Prostate gland (tissue), 2 donors: ENCODE data around the gene ADPRS. TPM values are rescaled to one million over a fixed set of nuclear protein-coding genes. Genes with fewer than 3 reads are reported as not detected.

ENCODE experiments used
- DNase-seq: peaks from one replicate; pipeline ENCODE4 v3.0.0-alpha.2; 2019; ENCODE audit warnings: low spot score
- H3K27ac ChIP-seq, 2 donors: fragments of 200-600 bp; sonication (generic); 2 replicates each; pipeline ENCODE4 v1.5.1; 2017 to 2019
- H3K27me3 ChIP-seq: fragments of 200-600 bp; sonication (generic); replicated peaks from 2 replicates; pipeline ENCODE4 v1.5.1; 2019; ENCODE audit not compliant: insufficient read depth
- H3K36me3 ChIP-seq, 2 donors: fragments of 200-600 bp; sonication (generic); 1 replicate in 1 of 2; 2 replicates in 1 of 2; pipeline versions ENCODE4 v1.5.1 to v1.8.1; 2017 to 2019
- H3K4me1 ChIP-seq: fragments of 200-600 bp; sonication (generic); replicated peaks from 2 replicates; pipeline ENCODE4 v1.5.1; 2019
- H3K4me3 ChIP-seq, 2 donors: fragments of 200-600 bp; sonication (generic); 2 replicates each; pipeline ENCODE4 v1.5.1; 2017 to 2019
- H3K9me3 ChIP-seq: fragments of 200-600 bp; sonication (generic); 2 replicates; pipeline ENCODE4 v1.5.1; 2017
- CTCF ChIP-seq, 4 experiments: fragments of 200-600 bp in 2 of 4; fragments of 450-650 bp in 2 of 4; sonication (generic) in 2 of 4; IDR thresholded peaks; 1 replicate in 3 of 4; 2 replicates in 1 of 4; pipeline ENCODE4 v1.5.1; 2016 to 2019; ENCODE audit warnings: antibody characterized with exemption in 4 of 4, mild to moderate bottlenecking in 2 of 4, moderate library complexity in 2 of 4
- POLR2A ChIP-seq: fragments of 450-650 bp; IDR thresholded peaks from one replicate; pipeline ENCODE4 v1.6.1; 2016; ENCODE audit warnings: antibody characterized with exemption, mild to moderate bottlenecking
- POLR2AphosphoS5 ChIP-seq: sonication (generic); formaldehyde crosslinking; IDR thresholded peaks from one replicate; pipeline ENCODE4 v1.6.1; 2017; ENCODE audit warnings: antibody characterized with exemption
- WGBS: methylation state at CpG from one replicate; pipeline ENCODE4 v1.1.5; 2018; 5-methylcytosine and 5-hydroxymethylcytosine counted together
- intact Hi-C: fragments of 100-400 bp; cut with DNase I; formaldehyde crosslinking; loops from one replicate; pipeline ENCODE4 v1.14.2; 2022
- total RNA-seq, 2 donors: library from RNA; depleted of rRNA; stranded (reverse); fragments of >200 nt; gene quantifications; one replicate each; pipeline ENCODE4 v1.1.0, GENCODE V29; 2016

Gene ADPRS
- total RNA-seq, 2 donors from 2014 or later, result 50.7 to 70.0 TPM

- no peak for TF ChIP-seq POLR2A
- no peak for TF ChIP-seq POLR2AphosphoS5
- TF ChIP-seq CTCF (IDR thresholded peaks at IDR 0.05), result no peak
- intact Hi-C loops, result no loop called here
- Histone ChIP-seq H3K9me3 (no peaks in the 10 kb centered on the region), H3K4me3 (no peak overlapping the region), H3K27ac (no peak overlapping the region), H3K36me3 (no peaks in the 10 kb centered on the region), H3K27me3 (no peaks in the 10 kb centered on the region), H3K4me1 (no peaks in the 10 kb centered on the region)
- no peak for DNase-seq
- 83% methylated on average over 5 of the region's 5 CpGs for WGBS
These were observed 50.8 kb downstream of the ADPRS start for GRCh38 chr1:36139521-36139920.

- WGBS, result 6% methylated on average over 1 of the region's 1 CpG
- Histone ChIP-seq H3K27ac (no peak overlapping the region), H3K9me3 (no peaks in the 10 kb centered on the region), H3K4me1 (no peaks in the 10 kb centered on the region), H3K36me3 (no peaks in the 10 kb centered on the region), H3K4me3 (no peak overlapping the region), H3K27me3 (no peaks in the 10 kb centered on the region)
- intact Hi-C loops, result loop anchor here (10.0 kb wide), 1 partner anchor 283 kb away; no protein-coding TSS in a partner anchor
- DNase-seq, result no peak
- TF ChIP-seq POLR2A (no peak), CTCF (IDR thresholded peaks at IDR 0.05) (no peak), POLR2AphosphoS5 (no peak)
These were observed 53.4 kb downstream of the ADPRS start for GRCh38 chr1:36142121-36142520.

DNA sequence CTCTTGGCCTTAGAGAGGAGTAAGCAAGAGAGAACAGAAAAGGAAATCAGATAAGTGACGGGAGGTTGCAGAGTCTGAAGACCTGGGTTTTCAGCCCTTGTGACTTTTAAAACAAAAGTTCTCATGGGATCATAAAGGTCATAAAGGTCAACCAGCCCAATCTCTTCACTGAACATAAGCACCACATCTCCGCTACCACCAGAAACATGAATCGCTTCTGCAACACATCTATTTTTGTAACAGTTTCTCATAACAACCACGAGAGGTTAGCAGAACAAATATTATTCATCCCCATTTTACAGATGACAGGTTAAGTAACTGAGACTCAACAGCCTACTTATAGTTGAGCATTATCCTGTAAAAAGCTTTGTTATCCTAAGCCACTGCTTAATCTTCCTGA, 54.7 kb downstream of the ADPRS start:
- no peak overlapping the region for H3K27ac ChIP-seq
- no peaks in the 10 kb centered on the region for H3K36me3 ChIP-seq
- H3K27me3 ChIP-seq, result no peaks in the 10 kb centered on the region
- DNase-seq, result no peak
- no peaks in the 10 kb centered on the region for H3K9me3 ChIP-seq
- no peak overlapping the region for H3K4me3 ChIP-seq
- TF ChIP-seq POLR2AphosphoS5 (no peak), POLR2A (no peak), CTCF (IDR thresholded peaks at IDR 0.05) (no peak)
- 88% methylated on average over 4 of the region's 4 CpGs for whole genome bisulfite sequencing
- intact Hi-C loops, result loop anchor here (10.0 kb wide), 1 partner anchor 281 kb away; no protein-coding TSS in a partner anchor
- H3K4me1 ChIP-seq, result peaks cover 7% of the 10 kb centered on the region

Other genes with a start within 250 kb of the ADPRS start
- 10 to 100 TPM; 31.8 to 52.0 TPM for gene AGO1, start 205.7 kb upstream of the ADPRS start, total RNA-seq
- gene AGO3, start 157.8 kb upstream of the ADPRS start, total RNA-seq, result 10 to 100 TPM; 19.4 to 32.7 TPM
- 1 to 10 TPM in 1 of 2 donors, under 1 TPM in 1; 0.77 to 6.0 TPM for gene TEKT2, start 4.8 kb upstream of the ADPRS start, total RNA-seq
- 10 to 100 TPM in 1 of 2 donors, 1 to 10 TPM in 1; 7.9 to 10.7 TPM for gene COL8A2, start 36.3 kb downstream of the ADPRS start, total RNA-seq
- 10 to 100 TPM; 90.0 to 92.5 TPM for gene TRAPPC3, start 60.6 kb downstream of the ADPRS start, total RNA-seq
- 100 to 1,000 TPM in 1 of 2 donors, 10 to 100 TPM in 1; 97.3 to 132 TPM for gene MAP7D1, start 67.3 kb downstream of the ADPRS start, total RNA-seq
- gene THRAP3, start 135.6 kb downstream of the ADPRS start, total RNA-seq, result 100 to 1,000 TPM; 100 to 123 TPM
- 10 to 100 TPM in 1 of 2 donors, 1 to 10 TPM in 1; 8.1 to 10.6 TPM for gene SH3D21, start 217.5 kb downstream of the ADPRS start, total RNA-seq
- gene EVA1B, start 234.8 kb downstream of the ADPRS start, total RNA-seq, result 10 to 100 TPM; 67.1 to 78.7 TPM